K562 (cell line): Measurements from ENCODE around the gene GOLGA8T.
"Not testable (repeated sequence)": the region's sequence is repeated elsewhere in the genome, so short reads cannot be mapped to it uniquely, and the experiment has no call there.

Experiments used
- CREB1 ChIP-seq, 2 experiments: sonication (generic) in 1 of 2; formaldehyde crosslinking in 1 of 2; IDR thresholded peaks; 2 replicates each; pipeline versions ENCODE4 v1.6.1 to v1.8.0; 2012 to 2022; ENCODE audit warnings: inconsistent platforms in 1 of 2, mild to moderate bottlenecking in 1 of 2, missing genetic modification reagents in 1 of 2, moderate library complexity in 1 of 2
- HCFC1 ChIP-seq: IDR thresholded peaks from 2 replicates; pipeline ENCODE4 v1.6.1; 2012; ENCODE audit warnings: low read depth, low read length, improper control_type of control experiment
- IRF9 ChIP-seq: fragments of 450-650 bp; IDR thresholded peaks from 2 replicates; pipeline ENCODE4 v1.6.1; 2016; ENCODE audit warnings: missing biosample characterization, missing genetic modification characterization
- ZFP1 ChIP-seq: fragments of 450-650 bp; formaldehyde crosslinking; IDR thresholded peaks from 2 replicates; pipeline ENCODE4 v1.4.0; 2020; ENCODE audit warnings: mild to moderate bottlenecking, mixed read lengths
- ZNF583 ChIP-seq: fragments of 250-450 bp; sonication (Bioruptor Pico); IDR thresholded peaks from 2 replicates; pipeline ENCODE4 v1.4.0; 2020

- not testable (repeated sequence) for TF ChIP-seq CREB1 (IDR thresholded peaks at IDR 0.05); CREB1 (CRISPR knock-in tag; IDR thresholded peaks at IDR 0.05); ZNF583 (CRISPR knock-in tag); IRF9 (tag); ZFP1 (CRISPR knock-in tag); HCFC1
Measured at GRCh38 chr15:30191143-30191542, 56.3 kb downstream of the GOLGA8T start.
